ENCODE measurements around the gene ADAM30.

- no peak for TF ChIP-seq POLR2AphosphoS5 (IDR thresholded peaks at IDR 0.05; ENCODE audit: borderline replicate concordance, low read depth, low read length)
- no peak for TF ChIP-seq EZH2 (IDR thresholded peaks at IDR 0.05)
- no peak for TF ChIP-seq FOXP2 (optimal IDR thresholded peaks at IDR 0.05; ENCODE audit: control extremely low read depth, extremely low read length, insufficient read depth)
These were observed 18.1 kb downstream of the ADAM30 start for GRCh38 chr1:119878171-119878570.

Data from SK-N-MC (cell line).